Left renal pelvis (tissue), 4 donors: Measurements from ENCODE around the gene OSBP2. TPM values are rescaled to one million over a fixed set of nuclear protein-coding genes. Genes with fewer than 3 reads are reported as not detected.

Source experiments
- DNase-seq, 4 donors: peaks; one replicate each; pipeline ENCODE4 v3.0.0-alpha.2; 2013; ENCODE audit warnings: low read depth in 4 of 4, low spot score in 3 of 4
- polyA plus RNA-seq, 4 donors: library from polyadenylated mRNA; unstranded; fragments of 120-200 nt; gene quantifications; one replicate each; pipeline ENCODE4 v1.2.1, GENCODE V29; 2013; ENCODE audit not compliant: insufficient read length in 4 of 4

The OSBP2 gene
- polyA plus RNA-seq, 4 donors: 5.8 to 7.9 (median 6.1) TPM

DNA sequence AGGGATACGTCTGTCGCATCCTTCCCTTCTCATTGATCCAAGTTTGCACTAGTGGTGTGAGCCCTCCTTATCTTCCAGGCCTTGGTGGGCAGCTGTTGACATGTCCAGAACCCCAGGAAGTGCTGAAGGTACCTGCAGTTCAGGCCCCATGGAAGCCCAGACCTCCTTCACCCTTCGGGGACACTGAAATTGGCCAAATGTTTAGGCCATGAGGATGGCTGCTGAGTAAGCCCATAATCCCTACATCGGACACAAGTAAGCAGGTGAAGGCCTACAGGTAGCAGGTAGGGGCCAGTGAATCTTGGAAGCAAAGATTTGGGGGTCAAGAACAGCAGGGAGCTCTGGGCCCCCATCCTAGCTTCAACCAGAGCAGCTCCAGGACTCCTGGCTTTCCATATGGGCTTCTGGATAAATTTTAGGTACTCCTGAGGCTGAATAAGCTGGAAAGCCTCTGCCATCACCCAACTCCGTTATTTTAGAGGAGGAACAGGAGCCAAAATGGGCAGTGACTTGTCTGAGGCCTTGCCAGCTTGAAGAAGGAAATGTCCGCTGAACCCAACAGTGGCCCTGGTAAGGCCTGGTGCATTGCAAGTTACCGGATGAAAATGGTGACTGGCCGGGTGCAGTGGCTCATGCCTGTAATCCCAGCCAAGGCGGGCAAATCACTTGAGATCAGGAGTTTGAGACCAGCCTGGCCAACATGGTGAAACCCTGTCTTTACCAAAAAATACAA lies 228.7 kb downstream of the OSBP2 start:
- DNase-seq: no peak

DNA sequence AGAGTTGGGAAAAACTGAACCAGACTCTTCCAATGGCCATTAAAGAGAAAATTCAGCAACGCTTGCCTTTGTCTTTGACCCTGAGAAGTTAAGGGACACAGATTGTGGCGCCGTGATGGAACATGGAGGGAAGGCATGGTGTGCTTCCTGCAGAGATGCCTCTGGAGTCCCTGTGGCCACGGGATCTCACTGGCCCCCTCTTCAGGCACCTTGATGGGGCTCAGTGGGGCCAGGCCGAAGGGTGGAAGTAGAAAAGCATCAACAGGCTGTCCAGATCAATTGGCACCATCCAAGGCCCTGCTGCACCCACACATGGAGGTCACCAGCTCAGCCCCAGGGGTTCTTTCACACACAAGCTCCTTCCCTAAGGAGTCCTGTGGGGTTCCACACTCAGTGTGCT lies 231.0 kb downstream of the OSBP2 start:
- DNase-seq: no peak

- no peak for DNase-seq
These were observed 232.0 kb downstream of the OSBP2 start for GRCh38 chr22:30926706-30927105.

DNA sequence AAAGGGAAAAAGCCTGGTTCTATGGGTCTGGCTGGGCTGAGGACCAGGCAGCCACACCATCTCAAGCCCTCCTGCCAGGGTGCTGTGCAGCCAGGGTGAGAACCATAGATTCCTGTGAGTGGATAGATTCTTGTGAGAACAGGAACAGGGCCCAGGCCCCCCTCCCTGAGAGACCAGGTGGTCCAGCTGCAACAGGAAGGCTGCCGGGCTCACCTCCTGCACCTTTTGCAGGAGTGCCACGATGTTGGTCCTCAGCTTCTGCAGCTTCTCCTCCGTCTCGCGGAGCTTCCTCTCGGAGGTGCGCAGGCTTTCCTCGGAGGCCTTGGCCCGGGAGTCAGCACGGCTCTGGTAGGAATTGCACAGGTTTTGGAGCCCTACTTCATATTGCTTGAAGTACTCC lies 233.1 kb downstream of the OSBP2 start:
- no peak for DNase-seq

- DNase-seq: no peak
These were observed 233.7 kb downstream of the OSBP2 start for GRCh38 chr22:30928401-30928800.

- no peak for DNase-seq
These were observed 235.6 kb downstream of the OSBP2 start for GRCh38 chr22:30930228-30930627.

- DNase-seq: no peak
These were observed 237.0 kb downstream of the OSBP2 start for GRCh38 chr22:30931541-30932300.

DNA sequence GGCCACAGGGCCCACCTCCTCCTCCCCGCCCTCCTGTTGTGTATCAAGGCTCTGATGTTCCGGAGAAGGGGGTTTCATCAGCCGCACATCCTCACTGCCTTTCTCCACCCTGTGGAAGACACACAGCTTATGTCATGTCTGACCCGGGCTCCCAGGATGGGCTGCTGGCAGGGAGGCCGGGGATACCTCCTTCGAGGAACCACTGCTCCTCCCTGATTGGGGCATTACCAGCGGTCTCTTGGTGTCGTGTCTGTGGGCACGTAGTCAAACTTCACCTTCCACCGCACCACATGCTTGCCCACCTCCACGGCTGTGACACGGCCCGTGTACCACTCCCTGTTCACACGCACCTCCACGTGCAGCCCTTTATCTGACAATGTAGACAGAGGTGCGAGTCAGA lies 238.0 kb downstream of the OSBP2 start:
- no peak for DNase-seq

- no peak for DNase-seq
These were observed 238.8 kb downstream of the OSBP2 start for GRCh38 chr22:30933457-30933856.

GRCh38 chr22:30934053-30934452 lies 239.4 kb downstream of the OSBP2 start:
- no peak for DNase-seq

DNA sequence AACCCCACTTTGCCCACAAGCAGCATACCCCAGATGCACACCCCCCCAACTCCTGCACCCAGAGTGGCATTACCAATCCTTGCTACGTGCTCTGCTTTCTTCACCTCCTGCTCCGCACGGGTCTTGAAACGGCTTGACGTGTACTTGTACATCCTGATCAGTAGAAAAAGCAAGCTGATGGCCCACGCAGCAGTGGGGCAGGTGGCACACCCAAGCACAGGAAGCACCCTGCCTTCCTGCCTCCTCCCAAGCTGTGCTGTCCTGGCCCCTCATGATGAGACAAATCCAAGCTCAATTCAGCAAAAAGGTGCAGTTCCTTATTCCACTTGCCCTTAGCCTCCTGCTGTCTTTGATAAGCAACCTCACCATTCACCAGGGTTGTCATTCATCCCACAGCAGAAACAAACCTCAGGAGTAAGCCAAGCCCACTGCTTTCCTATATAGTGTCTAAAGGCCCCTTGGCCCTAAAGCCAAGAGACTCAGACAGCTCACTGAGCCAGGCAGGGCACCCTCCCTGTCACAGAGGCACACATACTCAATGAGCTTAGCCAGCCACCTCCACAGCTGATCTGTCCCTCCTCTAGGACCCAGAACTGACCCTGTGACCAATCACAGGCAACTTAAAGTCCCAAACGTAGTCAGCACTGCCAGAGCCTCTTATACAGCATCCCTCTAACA lies 246.2 kb downstream of the OSBP2 start:
- no peak for DNase-seq

GRCh38 chr22:30941363-30941740 lies 246.7 kb downstream of the OSBP2 start:
- no peak for DNase-seq

DNA sequence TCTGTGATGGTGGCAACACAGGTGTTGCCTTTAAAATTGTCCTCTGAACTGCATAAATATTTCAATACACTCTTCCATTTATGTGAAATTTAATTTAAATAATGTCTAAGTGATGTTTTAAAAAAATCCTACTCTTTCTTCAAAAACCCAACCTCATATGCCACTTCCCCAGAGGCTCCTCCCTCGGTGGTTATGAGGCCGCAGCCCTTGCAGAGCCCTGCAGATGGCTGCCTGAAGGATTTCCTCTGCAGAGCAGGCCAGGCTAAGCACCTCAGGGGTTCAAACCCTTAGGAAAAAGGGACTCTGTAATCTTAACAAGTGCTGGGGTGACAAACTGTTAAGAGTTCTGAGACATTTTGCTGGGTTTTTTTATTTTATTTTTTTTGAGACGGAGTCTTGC lies 248.7 kb downstream of the OSBP2 start:
- no peak for DNase-seq

GRCh38 chr22:30944986-30945385 lies 250.3 kb downstream of the OSBP2 start:
- DNase-seq: no peak

DNA sequence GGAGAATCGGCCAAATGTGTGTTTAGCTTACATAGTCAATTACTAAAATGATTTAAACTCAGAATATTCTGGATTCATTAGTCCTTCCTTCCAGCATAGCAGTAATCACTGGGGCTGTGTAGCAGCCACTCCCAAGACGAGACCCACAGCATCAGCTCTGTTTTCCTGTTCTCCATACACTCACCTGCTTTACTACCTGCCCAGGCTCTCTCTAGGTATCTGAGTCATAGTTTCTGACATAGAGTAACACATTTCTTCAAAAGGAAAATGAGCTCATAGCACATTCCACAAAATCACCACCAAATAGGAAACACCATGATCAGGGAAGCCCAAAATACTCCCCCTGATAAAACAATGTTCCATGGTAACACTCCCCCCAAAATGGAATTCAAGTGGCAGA lies 251.0 kb downstream of the OSBP2 start:
- no peak for DNase-seq

DNA sequence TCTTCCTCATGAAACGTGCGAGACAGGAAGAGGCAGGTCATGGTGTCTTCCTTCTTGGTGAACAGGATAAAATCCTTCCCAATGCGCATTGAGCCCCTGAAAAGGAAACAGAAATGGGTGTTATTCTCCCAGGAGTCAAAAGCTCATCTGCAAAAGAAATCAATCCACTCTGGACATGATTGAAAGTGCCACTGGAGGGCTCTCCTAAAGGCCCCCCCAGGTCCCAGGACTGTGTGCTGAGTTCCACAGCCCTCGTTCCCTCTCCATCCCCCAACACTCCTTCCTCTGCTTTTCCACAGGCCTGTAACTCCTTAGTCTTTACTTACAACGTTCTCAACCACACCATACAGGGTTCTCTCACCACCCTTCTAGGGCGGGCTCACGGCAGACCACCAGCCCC lies 251.7 kb downstream of the OSBP2 start:
- DNase-seq: no peak

DNA sequence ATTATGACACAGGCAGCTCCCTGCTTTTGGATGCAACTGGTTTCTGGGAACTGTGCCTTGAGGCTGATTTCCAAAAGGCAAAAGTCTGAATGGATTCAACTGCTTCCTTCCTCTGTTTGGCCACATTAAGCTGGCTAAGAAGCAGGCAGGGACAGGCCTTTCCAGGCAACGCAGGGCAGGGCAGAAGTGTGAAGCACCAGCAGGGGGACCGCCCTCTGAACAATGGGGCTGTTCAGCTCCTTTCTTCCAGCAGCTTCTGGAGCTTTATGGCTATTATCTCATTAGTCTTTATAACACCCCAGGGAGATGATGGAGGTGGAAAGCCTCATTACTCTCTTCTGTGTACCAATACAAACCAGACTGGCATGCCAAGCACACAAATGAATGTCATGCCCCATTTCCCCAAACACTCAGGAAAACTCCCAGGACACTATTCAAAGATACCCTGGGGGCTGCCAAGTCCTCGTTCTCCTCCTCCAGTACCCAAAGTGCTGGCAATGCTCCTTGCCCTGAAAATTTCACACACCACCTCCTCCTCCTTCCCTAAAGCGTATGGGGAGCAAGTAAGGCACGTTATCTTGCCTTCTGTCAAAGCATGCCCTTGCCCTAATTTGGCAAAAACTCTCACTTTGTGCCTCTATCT lies 252.6 kb downstream of the OSBP2 start:
- no peak for DNase-seq

DNA sequence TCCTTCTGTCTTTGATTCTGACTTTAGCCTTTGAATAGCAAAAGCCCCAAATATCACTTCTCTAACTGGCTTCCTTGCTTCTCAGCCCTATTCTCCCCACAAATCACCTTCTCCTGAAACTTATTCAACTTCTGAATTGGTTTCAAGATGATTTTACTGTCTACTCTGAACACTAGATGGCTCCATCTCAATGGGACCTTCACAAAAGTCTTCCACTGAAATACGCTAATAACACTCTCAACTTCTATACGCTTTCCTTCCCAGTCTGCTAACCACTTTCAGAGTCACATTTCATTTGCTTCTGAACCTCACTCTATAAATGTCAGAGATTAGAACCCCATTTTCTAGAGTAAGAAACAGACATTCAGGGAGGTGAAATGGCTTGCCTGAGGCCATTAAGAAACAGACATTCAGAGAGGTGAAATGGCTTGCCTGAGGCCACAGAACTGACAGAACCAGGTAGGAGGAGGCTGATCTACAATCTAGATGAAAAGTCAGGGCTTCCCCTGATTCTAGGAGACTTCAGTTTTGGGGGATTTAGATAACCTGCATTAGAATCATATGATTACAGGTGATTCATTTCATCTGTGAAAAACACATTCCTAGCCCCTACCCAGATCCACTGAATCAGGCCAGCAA lies 253.3 kb downstream of the OSBP2 start:
- peak in 3 of 4 donors; percentile 14 to 35 (median 24) for DNase-seq

DNA sequence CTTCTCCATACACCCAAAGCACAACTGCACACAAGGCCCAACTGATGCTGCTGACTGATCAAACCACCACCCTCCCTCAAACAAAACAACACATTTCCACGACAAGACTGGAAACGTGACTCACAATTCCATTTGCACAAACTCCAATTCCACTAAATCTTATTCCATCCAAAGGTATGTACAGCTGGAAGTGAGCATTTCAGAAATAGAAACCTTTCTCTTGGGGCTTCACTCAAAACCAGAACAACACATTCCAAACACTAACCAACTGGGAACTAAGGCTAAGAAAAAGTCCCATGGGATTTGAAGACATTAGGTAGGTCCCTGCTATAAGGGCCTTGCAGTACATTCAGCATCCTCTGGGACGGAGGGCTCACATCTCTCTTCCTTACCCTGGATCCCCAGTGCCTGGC lies 254.3 kb downstream of the OSBP2 start:
- no peak for DNase-seq

- no peak for DNase-seq
These were observed 255.4 kb downstream of the OSBP2 start for GRCh38 chr22:30949934-30950660.
